CD4-positive, alpha-beta memory T cell (primary cell): ENCODE measurements around the gene TBX21. TPM values are rescaled to one million over a fixed set of nuclear protein-coding genes. Genes with fewer than 3 reads are reported as not detected.

ENCODE experiments used
- CTCF ChIA-PET: fragments of 350-600 bp; sonication (Branson Sonifier 250); formaldehyde crosslinking; loops from one replicate; lab custom pipeline; 2021; ENCODE audit warnings: inconsistent platforms; ENCODE audit not compliant: partially characterized antibody; lab: Charles Lee
- POLR2A ChIA-PET: fragments of 350-600 bp; sonication (Branson Sonifier 250); formaldehyde crosslinking; loops from one replicate; lab custom pipeline; 2021; ENCODE audit not compliant: partially characterized antibody; lab: Charles Lee
- DNase-seq, 5 donors: peaks; one replicate each; pipeline versions ENCODE4 v3.0.0 to v3.0.0-alpha.2; 2020 to 2022; ENCODE audit warnings: mixed read lengths in 1 of 5
- H3K27ac ChIP-seq: one replicate; pipeline ENCODE4 v1.7.0; 2013; ENCODE audit warnings: low read depth, low read length
- H3K27me3 ChIP-seq: 2 replicates; pipeline ENCODE4 v1.7.0; 2013; ENCODE audit warnings: mild to moderate bottlenecking, low read length, moderate library complexity; ENCODE audit not compliant: insufficient read depth
- H3K36me3 ChIP-seq: 2 replicates; pipeline ENCODE4 v1.7.0; 2013; ENCODE audit warnings: mild to moderate bottlenecking, low read length, moderate library complexity; ENCODE audit not compliant: insufficient read depth
- H3K4me1 ChIP-seq: 2 replicates; pipeline ENCODE4 v1.7.0; 2013; ENCODE audit warnings: mild to moderate bottlenecking, low read length, moderate library complexity; ENCODE audit not compliant: insufficient read depth
- H3K4me3 ChIP-seq, 2 donors: one replicate each; pipeline ENCODE4 v1.7.0; 2013; ENCODE audit warnings: low read length in 2 of 2, mild to moderate bottlenecking in 1 of 2
- H3K9me3 ChIP-seq, 2 donors: one replicate each; pipeline ENCODE4 v1.7.0; 2013; ENCODE audit warnings: low read length in 2 of 2, control low read depth in 1 of 2; ENCODE audit not compliant: control insufficient read depth in 1 of 2
- H3K27ac Mint-ChIP-seq, 7 donors: one replicate each; pipeline ENCODE4 v1.8.0; 2020 to 2021; ENCODE audit warnings: mixed read lengths in 7 of 7, mild to moderate bottlenecking in 6 of 7, inconsistent platforms in 3 of 7, moderate library complexity in 3 of 7
- H3K27me3 Mint-ChIP-seq, 2 donors: one replicate each; pipeline ENCODE4 v1.8.0; 2020 to 2021; ENCODE audit warnings: mixed read lengths in 2 of 2
- H3K36me3 Mint-ChIP-seq, 2 donors: one replicate each; pipeline ENCODE4 v1.8.0; 2020 to 2021; ENCODE audit warnings: mixed read lengths in 2 of 2, inconsistent platforms in 1 of 2, mild to moderate bottlenecking in 1 of 2
- H3K4me1 Mint-ChIP-seq, 4 donors: one replicate each; pipeline ENCODE4 v1.8.0; 2020 to 2021; ENCODE audit warnings: mixed read lengths in 4 of 4, mild to moderate bottlenecking in 1 of 4
- H3K4me3 Mint-ChIP-seq, 8 donors: one replicate each; pipeline ENCODE4 v1.8.0; 2020 to 2021; ENCODE audit warnings: mixed read lengths in 8 of 8, mild to moderate bottlenecking in 7 of 8, moderate library complexity in 6 of 8, inconsistent platforms in 3 of 8
- H3K9me3 Mint-ChIP-seq, 8 donors: one replicate each; pipeline ENCODE4 v1.8.0; 2020 to 2021; ENCODE audit warnings: mixed read lengths in 8 of 8, mild to moderate bottlenecking in 5 of 8, inconsistent platforms in 3 of 8, moderate library complexity in 1 of 8
- intact Hi-C: fragments of 100-400 bp; cut with micrococcal nuclease; formaldehyde crosslinking; loops from one replicate; pipeline ENCODE4 v1.15.1; 2023
- polyA plus RNA-seq, 2 donors: library from polyadenylated mRNA; unstranded; fragments of 300-500 nt; fragmentation: Illumina TruSeq; gene quantifications; one replicate each; pipeline ENCODE4 v1.2.3, GENCODE V29; 2021
- total RNA-seq, 2 experiments: library from RNA; stranded (reverse); gene quantifications; one replicate each; pipeline ENCODE4 v1.2.3, GENCODE V29; 2021

Gene TBX21
- total and polyA plus RNA-seq, 4 experiments from 2014 or later, result 6.8 to 17.9 (median 13.6) TPM

- Mint-ChIP-seq H3K9me3 (peaks cover 0 to 2% (median 0%) of the 10 kb centered on the region in 8 donors), H3K4me1 (peaks cover 0 to 5% (median 3%) of the 10 kb centered on the region in 4 donors), H3K27me3 (peaks cover 20 to 28% of the 10 kb centered on the region in 2 donors), H3K36me3 (no peaks in the 10 kb centered on the region), H3K27ac (peak overlapping the region in 2 of 7 donors; percentile 18 to 58), H3K4me3 (no peak overlapping the region)
- no peaks in the 10 kb centered on the region for H3K9me3 ChIP-seq
- no peaks in the 10 kb centered on the region for H3K4me1 ChIP-seq
- no peaks in the 10 kb centered on the region for H3K36me3 ChIP-seq
- ChIA-PET CTCF (interaction anchor here (2.7 kb wide), 1 partner anchor 8 kb away, joined by 8 read pairs; no protein-coding TSS in a partner anchor), POLR2A (no interaction called here)
- no peak for DNase-seq
- intact Hi-C loops, result no loop called here
- H3K27ac ChIP-seq, result no peak overlapping the region
- peaks cover 9% of the 10 kb centered on the region for H3K27me3 ChIP-seq
- H3K4me3 ChIP-seq, result no peak overlapping the region
These were observed 48.4 kb downstream of the TBX21 start for GRCh38 chr17:47781397-47781796.

- Histone ChIP-seq H3K9me3 (no peaks in the 10 kb centered on the region), H3K4me1 (peaks cover 9% of the 10 kb centered on the region), H3K27ac (no peak overlapping the region), H3K4me3 (no peak overlapping the region), H3K36me3 (no peaks in the 10 kb centered on the region), H3K27me3 (peaks cover 6% of the 10 kb centered on the region)
- Mint-ChIP-seq H3K4me3 (no peak overlapping the region), H3K36me3 (no peaks in the 10 kb centered on the region), H3K27me3 (peaks cover 19 to 25% of the 10 kb centered on the region in 2 donors), H3K9me3 (peaks cover 0 to 2% (median 0%) of the 10 kb centered on the region in 8 donors), H3K27ac (no peak overlapping the region), H3K4me1 (peaks cover 2 to 15% (median 8%) of the 10 kb centered on the region in 4 donors)
- DNase-seq, result no peak
- intact Hi-C loops, result no loop called here
- CTCF ChIA-PET, result interaction anchor here (1.3 to 1.6 kb wide), 3 partner anchors 16 to 121 kb away, joined by 4 read pairs; partner anchors contain the start of gene SCRN2
- POLR2A ChIA-PET, result interaction anchor here (0.9 to 1.1 kb wide), 2 partner anchors 36 to 110 kb away, joined by 3 read pairs; partner anchors contain the start of gene SP2
These were observed 52.6 kb downstream of the TBX21 start for GRCh38 chr17:47785538-47786123.

GRCh38 chr17:47789611-47790561 lies 56.9 kb downstream of the TBX21 start:
- peaks cover 9% of the 10 kb centered on the region for H3K4me1 ChIP-seq
- CTCF ChIA-PET, result interaction anchor here (0.8 to 1.0 kb wide), 4 partner anchors 9 to 126 kb away, joined by 3 to 13 read pairs (median 4); no protein-coding TSS in a partner anchor

GRCh38 chr17:47791025-47791424 lies 58.0 kb downstream of the TBX21 start:
- H3K27ac Mint-ChIP-seq, result peak overlapping the region in 1 of 7 donors; percentile 8
- H3K9me3 Mint-ChIP-seq, result peaks cover 0 to 2% (median 0%) of the 10 kb centered on the region in 8 donors
- intact Hi-C loops, result no loop called here

More at GRCh38 chr17:47789611-47790561, 56.9 kb downstream of the TBX21 start:
- Histone ChIP-seq H3K4me3 (peak overlapping the region in 1 of 2 donors; percentile 37), H3K27me3 (peaks cover 11% of the 10 kb centered on the region), H3K27ac (no peak overlapping the region), H3K9me3 (no peaks in the 10 kb centered on the region), H3K36me3 (no peaks in the 10 kb centered on the region)
- peak in 4 of 5 donors; percentile 39 to 54 (median 44) for DNase-seq
- H3K4me1 Mint-ChIP-seq, result peaks cover 2 to 18% (median 10%) of the 10 kb centered on the region in 4 donors
- peak overlapping the region in 1 of 7 donors; percentile 43 for H3K27ac Mint-ChIP-seq
- intact Hi-C loops, result loop anchor here (1.0 kb wide), 2 partner anchors 14 to 126 kb away; no protein-coding TSS in a partner anchor
- POLR2A ChIA-PET, result no interaction called here
- H3K9me3 Mint-ChIP-seq, result peaks cover 0 to 2% (median 0%) of the 10 kb centered on the region in 8 donors
- H3K36me3 Mint-ChIP-seq, result no peaks in the 10 kb centered on the region
- peaks cover 34 to 36% of the 10 kb centered on the region in 2 donors for H3K27me3 Mint-ChIP-seq
- H3K4me3 Mint-ChIP-seq, result peak overlapping the region; percentile 31 to 86 (median 78)

GRCh38 chr17:47792457-47792856 lies 59.4 kb downstream of the TBX21 start:
- peaks cover 11% of the 10 kb centered on the region for H3K27me3 ChIP-seq
- intact Hi-C loops, result no loop called here
- POLR2A ChIA-PET, result no interaction called here
- CTCF ChIA-PET, result no interaction called here
- no peak overlapping the region for H3K4me3 ChIP-seq
- H3K4me1 ChIP-seq, result peaks cover 9% of the 10 kb centered on the region
- H3K9me3 Mint-ChIP-seq, result peaks cover 0 to 2% (median 0%) of the 10 kb centered on the region in 8 donors
- H3K4me1 Mint-ChIP-seq, result peaks cover 2 to 18% (median 10%) of the 10 kb centered on the region in 4 donors
- H3K27ac Mint-ChIP-seq, result no peak overlapping the region
- no peak overlapping the region for H3K27ac ChIP-seq
- H3K4me3 Mint-ChIP-seq, result no peak overlapping the region
- no peak for DNase-seq
- no peaks in the 10 kb centered on the region for H3K36me3 ChIP-seq
- no peaks in the 10 kb centered on the region for H3K9me3 ChIP-seq
- H3K27me3 Mint-ChIP-seq, result peaks cover 38 to 40% of the 10 kb centered on the region in 2 donors
- H3K36me3 Mint-ChIP-seq, result no peaks in the 10 kb centered on the region

More at GRCh38 chr17:47791025-47791424, 58.0 kb downstream of the TBX21 start:
- ChIA-PET POLR2A (no interaction called here), CTCF (no interaction called here)
- no peak for DNase-seq
- peaks cover 9% of the 10 kb centered on the region for H3K4me1 ChIP-seq
- peak overlapping the region in 3 of 8 donors; percentile 13 to 69 (median 54) for H3K4me3 Mint-ChIP-seq
- no peaks in the 10 kb centered on the region for H3K36me3 Mint-ChIP-seq
- peaks cover 38% of the 10 kb centered on the region in 2 donors for H3K27me3 Mint-ChIP-seq
- H3K4me1 Mint-ChIP-seq, result peaks cover 2 to 18% (median 10%) of the 10 kb centered on the region in 4 donors
- no peak overlapping the region for H3K4me3 ChIP-seq
- no peak overlapping the region for H3K27ac ChIP-seq
- peaks cover 11% of the 10 kb centered on the region for H3K27me3 ChIP-seq
- H3K36me3 ChIP-seq, result no peaks in the 10 kb centered on the region
- H3K9me3 ChIP-seq, result no peaks in the 10 kb centered on the region

GRCh38 chr17:47792979-47793378 lies 59.9 kb downstream of the TBX21 start:
- Histone ChIP-seq H3K36me3 (no peaks in the 10 kb centered on the region), H3K4me1 (peaks cover 9% of the 10 kb centered on the region), H3K27me3 (peaks cover 11% of the 10 kb centered on the region), H3K9me3 (no peaks in the 10 kb centered on the region), H3K27ac (no peak overlapping the region), H3K4me3 (no peak overlapping the region)
- H3K4me1 Mint-ChIP-seq, result peaks cover 2 to 18% (median 10%) of the 10 kb centered on the region in 4 donors
- POLR2A ChIA-PET, result no interaction called here
- peaks cover 39 to 40% of the 10 kb centered on the region in 2 donors for H3K27me3 Mint-ChIP-seq
- H3K4me3 Mint-ChIP-seq, result no peak overlapping the region
- no peak for DNase-seq
- peaks cover 0 to 2% (median 0%) of the 10 kb centered on the region in 8 donors for H3K9me3 Mint-ChIP-seq
- CTCF ChIA-PET, result no interaction called here
- intact Hi-C loops, result no loop called here
- H3K27ac Mint-ChIP-seq, result no peak overlapping the region
- no peaks in the 10 kb centered on the region for H3K36me3 Mint-ChIP-seq
